Measurements from ENCODE around the gene TFAP2E. TPM values are rescaled to one million over a fixed set of nuclear protein-coding genes. Genes with fewer than 3 reads are reported as not detected.

TFAP2E gene
- total RNA-seq, 1 experiment from 2014 or later, result 6.1 TPM

DNA sequence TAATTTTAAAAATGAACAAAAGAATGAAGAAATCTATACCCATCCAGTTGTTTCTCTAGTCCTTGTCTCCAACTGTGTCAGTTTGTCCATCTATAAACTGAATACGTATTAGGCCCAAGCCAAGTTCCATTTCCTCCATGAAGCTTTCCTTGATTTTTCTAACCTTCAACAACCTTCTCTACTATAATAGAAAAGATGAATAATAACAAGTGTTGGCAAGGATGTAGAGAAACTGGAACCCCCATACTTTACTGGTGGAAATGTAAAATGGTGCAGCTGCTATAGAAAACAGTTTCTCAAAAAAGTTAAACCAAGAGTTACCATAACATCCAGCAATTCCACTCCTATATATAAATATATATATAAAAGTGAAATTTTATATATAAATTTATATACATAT, 26.5 kb upstream of the TFAP2E start:
- Histone ChIP-seq H3K79me2 (ENCODE audit: insufficient read depth, low read length) (peaks cover 31% of the 10 kb centered on the region; the same call in 1 of the 2 replicates), H3K36me3 (ENCODE audit: control insufficient read depth in 1 of 2, insufficient read depth in 2 of 2, low read length in 2 of 2) (peaks cover 5 to 16% of the 10 kb centered on the region in 2 experiments; a peak in 3 of 4 replicates), H3K27me3 (ENCODE audit: insufficient read depth, low read length) (no peaks in the 10 kb centered on the region), H3K9me2 (ENCODE audit: insufficient read depth) (no peaks in the 10 kb centered on the region), H3K9ac (ENCODE audit: low read length) (no peak overlapping the region), H4K20me1 (ENCODE audit: insufficient read depth) (no peaks in the 10 kb centered on the region; the same call in 1 of the 2 replicates), H3K27ac (ENCODE audit: low read depth, low read length) (no peak overlapping the region), H3K4me2 (ENCODE audit: low read length) (no peak overlapping the region), H3K9me3 (ENCODE audit: control insufficient read depth in 1 of 2, insufficient read depth in 1 of 2, low read depth in 1 of 2, low read length in 2 of 2) (no peaks in the 10 kb centered on the region), H3K4me3 (replicated peaks in 1 of 2; ENCODE audit: low read depth in 1 of 2, low read length in 2 of 2) (no peak overlapping the region), H2AFZ (ENCODE audit: low read depth, low read length, poor library complexity, severe bottlenecking) (no peak overlapping the region), H3K4me1 (ENCODE audit: control insufficient read depth in 1 of 2, insufficient read depth in 2 of 2, low read length in 2 of 2) (no peaks in the 10 kb centered on the region)
- TF ChIP-seq FOSL1 (IDR thresholded peaks at IDR 0.05; ENCODE audit: low read depth), result no peak
- BruUV-seq (replicated peaks), result no TSS peak
- DNase-seq (ENCODE audit: low read depth, low spot score) (no peak), ATAC-seq (no peak)
- intact Hi-C loops (cut with micrococcal nuclease), result no loop called here
- ChIA-PET RAD21 (ENCODE audit: low non-redundant PET in 1 of 2, low total read pairs in 2 of 2, uncharacterized antibody in 2 of 2, unreplicated experiment in 2 of 2) (no interaction called here), CTCF (no interaction called here), POLR2A (no interaction called here)

- BruUV-seq (replicated peaks), result no TSS peak
- H3K79me2 ChIP-seq (ENCODE audit: insufficient read depth, low read length), result peaks cover 32% of the 10 kb centered on the region
- TF ChIP-seq SP1 (IDR thresholded peaks at IDR 0.05; ENCODE audit: low read depth) (no peak), POLR2A (IDR thresholded peaks at IDR 0.05; ENCODE audit: borderline replicate concordance, extremely low read depth, insufficient read depth, insufficient read length) (no peak), YY1 (IDR thresholded peaks at IDR 0.05; ENCODE audit: extremely low read depth, insufficient replicate concordance, low read depth, low read length) (no peak), ZNF274 (IDR thresholded peaks at IDR 0.05; ENCODE audit: low read depth, low read length) (no peak), ZBTB33 (IDR thresholded peaks at IDR 0.05; ENCODE audit: extremely low read depth, insufficient replicate concordance, low read length) (no peak), SIN3A (IDR thresholded peaks at IDR 0.05; ENCODE audit: low read depth) (no peak)
- TF ChIP-seq, protein P1, sequence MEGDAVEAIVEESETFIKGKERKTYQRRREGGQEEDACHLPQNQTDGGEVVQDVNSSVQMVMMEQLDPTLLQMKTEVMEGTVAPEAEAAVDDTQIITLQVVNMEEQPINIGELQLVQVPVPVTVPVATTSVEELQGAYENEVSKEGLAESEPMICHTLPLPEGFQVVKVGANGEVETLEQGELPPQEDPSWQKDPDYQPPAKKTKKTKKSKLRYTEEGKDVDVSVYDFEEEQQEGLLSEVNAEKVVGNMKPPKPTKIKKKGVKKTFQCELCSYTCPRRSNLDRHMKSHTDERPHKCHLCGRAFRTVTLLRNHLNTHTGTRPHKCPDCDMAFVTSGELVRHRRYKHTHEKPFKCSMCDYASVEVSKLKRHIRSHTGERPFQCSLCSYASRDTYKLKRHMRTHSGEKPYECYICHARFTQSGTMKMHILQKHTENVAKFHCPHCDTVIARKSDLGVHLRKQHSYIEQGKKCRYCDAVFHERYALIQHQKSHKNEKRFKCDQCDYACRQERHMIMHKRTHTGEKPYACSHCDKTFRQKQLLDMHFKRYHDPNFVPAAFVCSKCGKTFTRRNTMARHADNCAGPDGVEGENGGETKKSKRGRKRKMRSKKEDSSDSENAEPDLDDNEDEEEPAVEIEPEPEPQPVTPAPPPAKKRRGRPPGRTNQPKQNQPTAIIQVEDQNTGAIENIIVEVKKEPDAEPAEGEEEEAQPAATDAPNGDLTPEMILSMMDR (IDR thresholded peaks at IDR 0.05 in 2 of 3, conservative IDR thresholded peaks at IDR 0.05 in 1 of 3; ENCODE audit: borderline replicate concordance in 1 of 3, insufficient read depth in 1 of 3, low read depth in 2 of 3, low read length in 2 of 3), result no peak
- TF ChIP-seq, protein P2, sequence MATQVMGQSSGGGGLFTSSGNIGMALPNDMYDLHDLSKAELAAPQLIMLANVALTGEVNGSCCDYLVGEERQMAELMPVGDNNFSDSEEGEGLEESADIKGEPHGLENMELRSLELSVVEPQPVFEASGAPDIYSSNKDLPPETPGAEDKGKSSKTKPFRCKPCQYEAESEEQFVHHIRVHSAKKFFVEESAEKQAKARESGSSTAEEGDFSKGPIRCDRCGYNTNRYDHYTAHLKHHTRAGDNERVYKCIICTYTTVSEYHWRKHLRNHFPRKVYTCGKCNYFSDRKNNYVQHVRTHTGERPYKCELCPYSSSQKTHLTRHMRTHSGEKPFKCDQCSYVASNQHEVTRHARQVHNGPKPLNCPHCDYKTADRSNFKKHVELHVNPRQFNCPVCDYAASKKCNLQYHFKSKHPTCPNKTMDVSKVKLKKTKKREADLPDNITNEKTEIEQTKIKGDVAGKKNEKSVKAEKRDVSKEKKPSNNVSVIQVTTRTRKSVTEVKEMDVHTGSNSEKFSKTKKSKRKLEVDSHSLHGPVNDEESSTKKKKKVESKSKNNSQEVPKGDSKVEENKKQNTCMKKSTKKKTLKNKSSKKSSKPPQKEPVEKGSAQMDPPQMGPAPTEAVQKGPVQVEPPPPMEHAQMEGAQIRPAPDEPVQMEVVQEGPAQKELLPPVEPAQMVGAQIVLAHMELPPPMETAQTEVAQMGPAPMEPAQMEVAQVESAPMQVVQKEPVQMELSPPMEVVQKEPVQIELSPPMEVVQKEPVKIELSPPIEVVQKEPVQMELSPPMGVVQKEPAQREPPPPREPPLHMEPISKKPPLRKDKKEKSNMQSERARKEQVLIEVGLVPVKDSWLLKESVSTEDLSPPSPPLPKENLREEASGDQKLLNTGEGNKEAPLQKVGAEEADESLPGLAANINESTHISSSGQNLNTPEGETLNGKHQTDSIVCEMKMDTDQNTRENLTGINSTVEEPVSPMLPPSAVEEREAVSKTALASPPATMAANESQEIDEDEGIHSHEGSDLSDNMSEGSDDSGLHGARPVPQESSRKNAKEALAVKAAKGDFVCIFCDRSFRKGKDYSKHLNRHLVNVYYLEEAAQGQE (IDR thresholded peaks at IDR 0.05; ENCODE audit: low read depth), result no peak
These were observed 19.3 kb upstream of the TFAP2E start for GRCh38 chr1:35553851-35554250.

More at GRCh38 chr1:35553851-35554250, 19.3 kb upstream of the TFAP2E start:
- Histone ChIP-seq H4K20me1 (ENCODE audit: insufficient read depth) (no peaks in the 10 kb centered on the region; the same call in 1 of the 2 replicates), H3K9ac (ENCODE audit: low read length) (no peak overlapping the region), H3K27ac (ENCODE audit: low read depth, low read length) (no peak overlapping the region), H3K4me2 (ENCODE audit: low read length) (no peak overlapping the region), H3K27me3 (ENCODE audit: insufficient read depth, low read length) (no peaks in the 10 kb centered on the region), H3K9me3 (ENCODE audit: control insufficient read depth in 1 of 2, insufficient read depth in 1 of 2, low read depth in 1 of 2, low read length in 2 of 2) (no peaks in the 10 kb centered on the region), H3K36me3 (ENCODE audit: control insufficient read depth in 1 of 2, insufficient read depth in 2 of 2, low read length in 2 of 2) (peaks cover 10 to 14% of the 10 kb centered on the region in 2 experiments), H3K4me3 (replicated peaks in 1 of 2; ENCODE audit: low read depth in 1 of 2, low read length in 2 of 2) (no peak overlapping the region), H3K4me1 (ENCODE audit: control insufficient read depth in 1 of 2, insufficient read depth in 2 of 2, low read length in 2 of 2) (peaks cover 8 to 17% of the 10 kb centered on the region in 2 experiments; a peak in 3 of 4 replicates), H3K9me2 (ENCODE audit: insufficient read depth) (no peaks in the 10 kb centered on the region), H2AFZ (ENCODE audit: low read depth, low read length, poor library complexity, severe bottlenecking) (no peak overlapping the region)
- DNase-seq (ENCODE audit: low read depth, low spot score) (no peak), ATAC-seq (no peak)
- intact Hi-C loops (cut with micrococcal nuclease), result no loop called here
- ChIA-PET RAD21 (ENCODE audit: low non-redundant PET in 1 of 2, low total read pairs in 2 of 2, uncharacterized antibody in 2 of 2, unreplicated experiment in 2 of 2) (no interaction called here), CTCF (no interaction called here), POLR2A (no interaction called here)

Data from HCT116 (cell line).